ENCODE results near the gene DRAP1. TPM values are rescaled to one million over a fixed set of nuclear protein-coding genes. Genes with fewer than 3 reads are reported as not detected.

Gene DRAP1
- polyA plus RNA-seq (2011; rRNA removed) (27.8 and 73.7 TPM in 2 replicates), polyA plus RNA-seq (2017; fragmentation: RNase III; extraction: RNeasy Plus Mini Kit Qiagen cat#74134 plus additional on column Dnase treatment) (143 to 187 TPM (median 143 TPM) in 3 replicates), polyA minus RNA-seq (2011; rRNA and poly(A)+ RNA removed) (13.0 and 18.6 TPM in 2 replicates)
- polyA plus RNA-seq (2012; cell fraction: cytosol; rRNA removed): 203 and 266 TPM in 2 replicates
- 143 and 147 TPM in 2 replicates for polyA plus RNA-seq (2012; cell fraction: nucleus; rRNA removed)

DNA sequence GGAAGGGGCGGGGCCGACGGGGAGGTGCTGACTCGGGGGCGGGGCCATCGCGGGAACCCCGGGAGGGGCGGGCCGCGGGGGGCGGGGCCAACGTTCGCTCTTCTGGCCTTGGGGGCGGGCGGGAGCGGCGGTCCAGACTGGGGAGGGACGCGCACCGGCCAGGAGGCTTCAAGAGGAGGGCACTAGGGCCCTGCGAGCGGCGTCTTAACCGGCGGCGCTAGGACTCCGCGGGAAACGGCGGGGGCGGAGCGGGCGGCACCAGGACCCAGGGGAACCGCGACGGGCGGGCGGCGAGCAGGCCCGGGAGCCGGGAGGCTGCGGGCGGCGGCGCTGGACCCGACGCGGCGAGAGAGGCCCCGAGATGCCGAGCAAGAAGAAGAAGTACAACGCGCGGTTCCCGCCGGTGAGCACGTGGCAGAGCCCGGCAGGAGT, at the start of gene DRAP1:
Gene DRAP1, plus strand, starts transcription at position 286 of the 432 bp plus-strand sequence. Its CDS starts 76 bp downstream, at position 362.
- H3K4me1 ChIP-seq: peaks cover 49% of the 10 kb centered on the region
- H3K27ac ChIP-seq: peak within 1 kb of the TSS; percentile 95 to 100
- FAIRE-seq (no peak), DNase-seq (ENCODE audit: low read depth in 1 of 2, low spot score in 1 of 2) (peak; percentile 86 to 99), ATAC-seq (peak; percentile 65 to 81)
- peak; percentile 65; the same call in 1 of the 2 replicates for TF ChIP-seq MYC (IDR thresholded peaks at IDR 0.05; ENCODE audit: borderline replicate concordance, low read length)
- no peak for TF ChIP-seq ELK1 (IDR thresholded peaks at IDR 0.05; ENCODE audit: low read depth, low read length)
- TF ChIP-seq EP300 (IDR thresholded peaks at IDR 0.05): peak in 1 of 2 experiments; percentile 31; a peak in 1 of 5 replicates
- TF ChIP-seq ZFP36 (IDR thresholded peaks at IDR 0.05; ENCODE audit: borderline replicate concordance, partially characterized antibody): peak; percentile 31
- TF ChIP-seq TP53 (CRISPR knock-in tag; IDR thresholded peaks at IDR 0.05): no peak
- TF ChIP-seq FOSB (CRISPR knock-in tag; IDR thresholded peaks at IDR 0.05): no peak
- no peak for TF ChIP-seq EHMT2 (IDR thresholded peaks at IDR 0.05; ENCODE audit: low read depth)
- TF ChIP-seq HOXA7 (CRISPR knock-in tag; IDR thresholded peaks at IDR 0.05): no peak
- no peak; the same call in 1 of the 2 replicates for TF ChIP-seq REST (IDR thresholded peaks at IDR 0.05)
- peak; percentile 65; the same call in 1 of the 2 replicates for TF ChIP-seq GATA3 (IDR thresholded peaks at IDR 0.05; ENCODE audit: borderline replicate concordance)
- peak; percentile 88; the same call in 1 of the 2 replicates for TF ChIP-seq MAZ (IDR thresholded peaks at IDR 0.05; ENCODE audit: borderline replicate concordance, low read depth, low read length)
- no peak for TF ChIP-seq HEYL (CRISPR knock-in tag; IDR thresholded peaks at IDR 0.05)
- no peak for TF ChIP-seq RNF2 (IDR thresholded peaks at IDR 0.05; ENCODE audit: borderline replicate concordance, low read depth)
- TF ChIP-seq RAD21 (conservative IDR thresholded peaks at IDR 0.05 in 1 of 2, IDR thresholded peaks at IDR 0.05 in 1 of 2): peak; percentile 18 to 40; a peak in 2 of 5 replicates
- TF ChIP-seq ESRRA (IDR thresholded peaks at IDR 0.05; ENCODE audit: borderline replicate concordance, low read length): no peak
- TF ChIP-seq, protein P1, sequence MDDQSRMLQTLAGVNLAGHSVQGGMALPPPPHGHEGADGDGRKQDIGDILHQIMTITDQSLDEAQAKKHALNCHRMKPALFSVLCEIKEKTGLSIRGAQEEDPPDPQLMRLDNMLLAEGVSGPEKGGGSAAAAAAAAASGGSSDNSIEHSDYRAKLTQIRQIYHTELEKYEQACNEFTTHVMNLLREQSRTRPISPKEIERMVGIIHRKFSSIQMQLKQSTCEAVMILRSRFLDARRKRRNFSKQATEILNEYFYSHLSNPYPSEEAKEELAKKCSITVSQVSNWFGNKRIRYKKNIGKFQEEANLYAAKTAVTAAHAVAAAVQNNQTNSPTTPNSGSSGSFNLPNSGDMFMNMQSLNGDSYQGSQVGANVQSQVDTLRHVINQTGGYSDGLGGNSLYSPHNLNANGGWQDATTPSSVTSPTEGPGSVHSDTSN (IDR thresholded peaks at IDR 0.05): peak; percentile 95
- TF ChIP-seq E2F6 (IDR thresholded peaks at IDR 0.05; ENCODE audit: borderline replicate concordance, low read depth): peak; percentile 36; the same call in 1 of the 2 replicates
- TF ChIP-seq KDM5A (IDR thresholded peaks at IDR 0.05): no peak
- peak; percentile 86 for TF ChIP-seq PHF8 (IDR thresholded peaks at IDR 0.05; ENCODE audit: borderline replicate concordance, low read depth)
- no peak for TF ChIP-seq EHF (CRISPR knock-in tag; IDR thresholded peaks at IDR 0.05)
- peak; percentile 50 for TF ChIP-seq POLR2A (IDR thresholded peaks at IDR 0.05; ENCODE audit: low read length)
- TF ChIP-seq NFE2L2 (conservative IDR thresholded peaks at IDR 0.05; ENCODE audit: low read length): no peak
- TF ChIP-seq JUN (IDR thresholded peaks at IDR 0.05): peak; percentile 76 to 93
- TF ChIP-seq ZNF302 (CRISPR knock-in tag; IDR thresholded peaks at IDR 0.05): no peak
- peak; percentile 85 for TF ChIP-seq MAX (IDR thresholded peaks at IDR 0.05)
- no peak for TF ChIP-seq ZC3H11A (IDR thresholded peaks at IDR 0.05)
- no peak for TF ChIP-seq CBX2 (IDR thresholded peaks at IDR 0.05; ENCODE audit: borderline replicate concordance, low read depth)
- TF ChIP-seq, protein P2, sequence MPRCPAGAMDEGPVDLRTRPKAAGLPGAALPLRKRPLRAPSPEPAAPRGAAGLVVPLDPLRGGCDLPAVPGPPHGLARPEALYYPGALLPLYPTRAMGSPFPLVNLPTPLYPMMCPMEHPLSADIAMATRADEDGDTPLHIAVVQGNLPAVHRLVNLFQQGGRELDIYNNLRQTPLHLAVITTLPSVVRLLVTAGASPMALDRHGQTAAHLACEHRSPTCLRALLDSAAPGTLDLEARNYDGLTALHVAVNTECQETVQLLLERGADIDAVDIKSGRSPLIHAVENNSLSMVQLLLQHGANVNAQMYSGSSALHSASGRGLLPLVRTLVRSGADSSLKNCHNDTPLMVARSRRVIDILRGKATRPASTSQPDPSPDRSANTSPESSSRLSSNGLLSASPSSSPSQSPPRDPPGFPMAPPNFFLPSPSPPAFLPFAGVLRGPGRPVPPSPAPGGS (IDR thresholded peaks at IDR 0.05): peak; percentile 40; the same call in 1 of the 3 replicates
- no peak for TF ChIP-seq FOSL2 (IDR thresholded peaks at IDR 0.05)
- peak; percentile 76 for TF ChIP-seq FOSL2 (CRISPR knock-in tag; IDR thresholded peaks at IDR 0.05)
- no peak for TF ChIP-seq USF2 (IDR thresholded peaks at IDR 0.05)
- POLR2A ChIA-PET: interaction anchor here (1.0 to 1.9 kb wide), 3 partner anchors 19 to 31 kb away, joined by 5 to 7 read pairs (median 7); partner anchors contain the start of genes CCDC85B, FIBP and FOSL1
- no CpG with 5 or more reads among the region's 59 CpGs for WGBS (ENCODE audit: missing lambda C conversion rate)
- no peaks in the 10 kb centered on the region for H3K9me3 ChIP-seq
- CTCF ChIA-PET: interaction anchor here (1.2 to 31.6 kb wide), 3 partner anchors 25 to 69 kb away, joined by 3 to 618 read pairs (median 8); partner anchors contain the start of genes CCDC85B, FIBP and FOSL1
- peak within 1 kb of the TSS; percentile 98 for H3K4me2 ChIP-seq
- peak within 1 kb of the TSS; percentile 97 for H3K4me3 ChIP-seq

Measured in A549 (cell line).